DND-41 (cell line): ENCODE data around the gene PLEKHA6.

ENCODE experiments used
- EZH2 ChIP-seq: IDR thresholded peaks from 3 replicates; pipeline ENCODE4 v1.6.1; 2012; ENCODE audit warnings: borderline replicate concordance, low read depth, mild to moderate bottlenecking, moderate library complexity, low read length, inconsistent platforms; ENCODE audit not compliant: severe bottlenecking
- TF ChIP-seq, protein P1 (sequence below): IDR thresholded peaks from 2 replicates; pipeline ENCODE4 v1.5.1; 2012; ENCODE audit warnings: borderline replicate concordance, low read length, moderate library complexity, mild to moderate bottlenecking; ENCODE audit not compliant: poor library complexity, severe bottlenecking; ENCODE audit errors: extremely low read depth

DNA sequence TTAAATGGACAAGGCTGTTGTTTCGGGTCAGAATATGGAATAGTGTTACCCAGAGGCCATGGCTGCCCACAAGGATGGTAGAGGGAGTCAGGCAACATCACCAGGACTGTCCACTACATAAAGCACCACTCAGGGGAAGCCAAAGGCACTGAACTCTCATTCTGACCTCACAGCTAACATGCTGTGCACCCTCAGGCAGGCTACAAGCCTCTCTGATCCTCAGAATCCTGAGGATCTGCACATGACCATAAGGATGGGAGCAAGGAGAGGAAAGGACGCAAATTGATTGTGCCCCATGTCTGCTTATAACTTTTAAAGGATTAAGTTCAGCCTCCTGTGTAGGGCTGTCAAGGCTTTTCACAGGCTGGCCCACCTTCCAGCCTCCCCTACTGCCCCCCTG is 38.7 kb downstream of the PLEKHA6 start:
- no peak for TF ChIP-seq EZH2
- TF ChIP-seq, protein P1, sequence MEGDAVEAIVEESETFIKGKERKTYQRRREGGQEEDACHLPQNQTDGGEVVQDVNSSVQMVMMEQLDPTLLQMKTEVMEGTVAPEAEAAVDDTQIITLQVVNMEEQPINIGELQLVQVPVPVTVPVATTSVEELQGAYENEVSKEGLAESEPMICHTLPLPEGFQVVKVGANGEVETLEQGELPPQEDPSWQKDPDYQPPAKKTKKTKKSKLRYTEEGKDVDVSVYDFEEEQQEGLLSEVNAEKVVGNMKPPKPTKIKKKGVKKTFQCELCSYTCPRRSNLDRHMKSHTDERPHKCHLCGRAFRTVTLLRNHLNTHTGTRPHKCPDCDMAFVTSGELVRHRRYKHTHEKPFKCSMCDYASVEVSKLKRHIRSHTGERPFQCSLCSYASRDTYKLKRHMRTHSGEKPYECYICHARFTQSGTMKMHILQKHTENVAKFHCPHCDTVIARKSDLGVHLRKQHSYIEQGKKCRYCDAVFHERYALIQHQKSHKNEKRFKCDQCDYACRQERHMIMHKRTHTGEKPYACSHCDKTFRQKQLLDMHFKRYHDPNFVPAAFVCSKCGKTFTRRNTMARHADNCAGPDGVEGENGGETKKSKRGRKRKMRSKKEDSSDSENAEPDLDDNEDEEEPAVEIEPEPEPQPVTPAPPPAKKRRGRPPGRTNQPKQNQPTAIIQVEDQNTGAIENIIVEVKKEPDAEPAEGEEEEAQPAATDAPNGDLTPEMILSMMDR = no peak
